OCI-LY3 (cell line): Measurements from ENCODE around the gene RAP1GAP.
A peak's percentile ranks its signal among the peaks of the same experiment; 100 is the strongest.

Experiments
- H2AFZ ChIP-seq: fragments of 200-600, 300-600 bp; shearing (Covaris generic); 2 replicates; pipeline ENCODE4 v1.6.0; 2014; ENCODE audit warnings: antibody characterized with exemption, low read depth, low read length
- H3K27ac ChIP-seq: fragments of 200-600, 300-600 bp; sonication (generic); 2 replicates; pipeline ENCODE4 v1.5.1; 2014; ENCODE audit warnings: mild to moderate bottlenecking, low read length, moderate library complexity, mixed read lengths
- H3K27me3 ChIP-seq: fragments of 200-600, 300-600 bp; sonication (generic); 2 replicates; pipeline ENCODE4 v1.6.1; 2014; ENCODE audit warnings: low read depth, low read length, mixed read lengths
- H3K36me3 ChIP-seq: fragments of 200-600, 300-600 bp; sonication (generic); replicated peaks from 2 replicates; pipeline ENCODE3; 2014; ENCODE audit warnings: low read depth, low read length, mixed read lengths
- H3K4me1 ChIP-seq: fragments of 300-600, 200-600 bp; sonication (generic); 2 replicates; pipeline ENCODE4 v1.6.1; 2014; ENCODE audit warnings: low read length, mixed read lengths
- H3K4me2 ChIP-seq: fragments of 200-600, 300-600 bp; sonication (generic); 2 replicates; pipeline ENCODE4 v1.6.1; 2014; ENCODE audit warnings: low read length, mixed read lengths
- H3K4me3 ChIP-seq: fragments of 300-600, 200-600 bp; sonication (generic); 2 replicates; pipeline ENCODE4 v1.5.1; 2014; ENCODE audit warnings: antibody characterized with exemption, mild to moderate bottlenecking, low read length, moderate library complexity
- H3K79me2 ChIP-seq: fragments of 300-600, 200-600 bp; shearing (Covaris generic); 2 replicates; pipeline ENCODE4 v1.6.1; 2014; ENCODE audit warnings: mild to moderate bottlenecking, low read length, mixed read lengths
- H3K9ac ChIP-seq: fragments of 300-600, 200-600 bp; shearing (Covaris generic); 2 replicates; pipeline ENCODE4 v1.6.0; 2014; ENCODE audit warnings: mild to moderate bottlenecking, low read length, moderate library complexity
- H3K9me3 ChIP-seq: fragments of 200-600, 300-600 bp; shearing (Covaris generic); 2 replicates; pipeline ENCODE4 v1.6.1; 2014; ENCODE audit warnings: low read length, mixed read lengths; ENCODE audit not compliant: insufficient read depth
- H4K20me1 ChIP-seq: fragments of 200-600, 300-600 bp; sonication (generic); 2 replicates; pipeline ENCODE4 v1.6.1; 2016; ENCODE audit warnings: low read length, mixed read lengths; ENCODE audit not compliant: insufficient read depth
- CTCF ChIP-seq: fragments of 200-600, 300-600 bp; sonication (generic); IDR thresholded peaks from 2 replicates; pipeline ENCODE4 v1.5.1; 2014; ENCODE audit warnings: antibody characterized with exemption, low read length, low read depth
- EZH2phosphoT487 ChIP-seq: fragments of 200-600 bp; shearing (Covaris generic); IDR thresholded peaks from 2 replicates; pipeline ENCODE4 v1.6.1; 2018; ENCODE audit warnings: antibody characterized with exemption, mixed run types, low read depth

RAP1GAP gene

GRCh38 chr1:21610989-21611785 lies 58.0 kb downstream of the RAP1GAP start:
- H3K4me1 ChIP-seq: peaks cover 18% of the 10 kb centered on the region
- H3K4me2 ChIP-seq: no peak overlapping the region
- no peak overlapping the region for H3K27ac ChIP-seq
- no peaks in the 10 kb centered on the region for H3K9me3 ChIP-seq
- H4K20me1 ChIP-seq: no peaks in the 10 kb centered on the region
- H3K36me3 ChIP-seq: no peaks in the 10 kb centered on the region
- no peaks in the 10 kb centered on the region for H3K27me3 ChIP-seq
- H3K9ac ChIP-seq: no peak overlapping the region
- H3K4me3 ChIP-seq: no peak overlapping the region
- TF ChIP-seq EZH2phosphoT487: no peak
- TF ChIP-seq CTCF: no peak
- H3K79me2 ChIP-seq: no peaks in the 10 kb centered on the region
- H2AFZ ChIP-seq: no peak overlapping the region

- TF ChIP-seq CTCF: no peak
- no peak for TF ChIP-seq EZH2phosphoT487
- H3K4me2 ChIP-seq: no peak overlapping the region
- no peak overlapping the region for H3K27ac ChIP-seq
- H2AFZ ChIP-seq: no peak overlapping the region
- H3K9ac ChIP-seq: no peak overlapping the region
- H3K4me1 ChIP-seq: peaks cover 10% of the 10 kb centered on the region
- no peaks in the 10 kb centered on the region for H3K79me2 ChIP-seq
- no peaks in the 10 kb centered on the region for H3K9me3 ChIP-seq
- H3K36me3 ChIP-seq: no peaks in the 10 kb centered on the region
- H4K20me1 ChIP-seq: no peaks in the 10 kb centered on the region
- no peak overlapping the region for H3K4me3 ChIP-seq
- no peaks in the 10 kb centered on the region for H3K27me3 ChIP-seq
Measured at GRCh38 chr1:21610027-21610426, 59.1 kb downstream of the RAP1GAP start.

- no peaks in the 10 kb centered on the region for H3K36me3 ChIP-seq
- no peak for TF ChIP-seq EZH2phosphoT487
- no peak for TF ChIP-seq CTCF
Measured at GRCh38 chr1:21608798-21609197, 60.4 kb downstream of the RAP1GAP start.

GRCh38 chr1:21607549-21608529 lies 61.3 kb downstream of the RAP1GAP start:
- H3K36me3 ChIP-seq: no peaks in the 10 kb centered on the region
- no peak overlapping the region for H3K9ac ChIP-seq
- no peaks in the 10 kb centered on the region for H3K4me1 ChIP-seq
- H3K4me2 ChIP-seq: peak overlapping the region; percentile 32
- H3K4me3 ChIP-seq: no peak overlapping the region
- TF ChIP-seq CTCF (no peak), EZH2phosphoT487 (no peak)
- no peak overlapping the region for H2AFZ ChIP-seq
- no peaks in the 10 kb centered on the region for H4K20me1 ChIP-seq
- H3K27me3 ChIP-seq: no peaks in the 10 kb centered on the region
- no peak overlapping the region for H3K27ac ChIP-seq
- H3K9me3 ChIP-seq: no peaks in the 10 kb centered on the region
- no peaks in the 10 kb centered on the region for H3K79me2 ChIP-seq

More at GRCh38 chr1:21608798-21609197, 60.4 kb downstream of the RAP1GAP start:
- Histone ChIP-seq H3K9me3 (no peaks in the 10 kb centered on the region), H2AFZ (no peak overlapping the region), H3K27ac (no peak overlapping the region), H3K79me2 (no peaks in the 10 kb centered on the region), H3K4me3 (no peak overlapping the region), H3K27me3 (no peaks in the 10 kb centered on the region), H3K4me1 (no peaks in the 10 kb centered on the region), H4K20me1 (no peaks in the 10 kb centered on the region), H3K9ac (no peak overlapping the region), H3K4me2 (no peak overlapping the region)
